ENCODE results near the gene HHIP.

The HHIP gene

GRCh38 chr4:144658015-144658567, 12.1 kb downstream of the HHIP start:
- no peak overlapping the region for H2AFZ ChIP-seq (ENCODE audit: low read depth)
- no peaks in the 10 kb centered on the region for H3K79me2 ChIP-seq (ENCODE audit: insufficient read depth, low read depth)
- no peak overlapping the region for H3K4me3 ChIP-seq (IDR thresholded peaks at IDR 0.05; ENCODE audit: insufficient read depth, low read depth, low read length)
- no peaks in the 10 kb centered on the region for H4K20me1 ChIP-seq (ENCODE audit: insufficient read depth)
- TF ChIP-seq CTCF (conservative IDR thresholded peaks at IDR 0.05; ENCODE audit: low read depth, low read length): no peak
- no peaks in the 10 kb centered on the region for H3K27me3 ChIP-seq (ENCODE audit: insufficient read depth, low read depth)
- no peak overlapping the region for H3K4me2 ChIP-seq
- H3K36me3 ChIP-seq (ENCODE audit: insufficient read depth): no peaks in the 10 kb centered on the region
- no peaks in the 10 kb centered on the region for H3K4me1 ChIP-seq (ENCODE audit: low read depth, poor library complexity, severe bottlenecking)
- no peak overlapping the region for H3K27ac ChIP-seq
- no peak overlapping the region for H3K9ac ChIP-seq

DNA sequence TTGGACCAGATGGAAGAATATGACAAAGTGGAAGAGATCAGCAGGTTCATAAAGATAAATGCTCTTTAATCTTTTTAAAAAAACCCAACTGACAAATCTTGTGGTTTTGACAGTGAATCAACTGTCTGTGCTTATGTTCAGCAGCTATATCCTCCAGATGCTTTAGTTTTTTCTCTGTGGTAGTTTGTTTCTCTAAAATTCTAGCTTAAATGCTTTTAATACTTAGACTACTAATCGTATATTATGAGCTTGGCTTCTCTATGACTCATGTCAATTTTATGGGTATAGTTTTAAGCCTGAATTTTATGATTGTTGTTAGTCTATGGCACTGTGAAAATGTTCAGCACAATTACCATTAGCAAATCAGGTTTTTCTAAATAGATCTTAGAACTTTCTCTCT, 12.9 kb downstream of the HHIP start:
- Histone ChIP-seq H3K9ac (no peak overlapping the region), H3K4me3 (IDR thresholded peaks at IDR 0.05; ENCODE audit: insufficient read depth, low read depth, low read length) (no peak overlapping the region), H3K27ac (no peak overlapping the region), H3K4me2 (no peak overlapping the region), H3K36me3 (ENCODE audit: insufficient read depth) (no peaks in the 10 kb centered on the region), H4K20me1 (ENCODE audit: insufficient read depth) (no peaks in the 10 kb centered on the region), H3K4me1 (ENCODE audit: low read depth, poor library complexity, severe bottlenecking) (no peaks in the 10 kb centered on the region), H2AFZ (ENCODE audit: low read depth) (no peak overlapping the region), H3K79me2 (ENCODE audit: insufficient read depth, low read depth) (no peaks in the 10 kb centered on the region), H3K27me3 (ENCODE audit: insufficient read depth, low read depth) (no peaks in the 10 kb centered on the region)
- TF ChIP-seq CTCF (conservative IDR thresholded peaks at IDR 0.05; ENCODE audit: low read depth, low read length): no peak

DNA sequence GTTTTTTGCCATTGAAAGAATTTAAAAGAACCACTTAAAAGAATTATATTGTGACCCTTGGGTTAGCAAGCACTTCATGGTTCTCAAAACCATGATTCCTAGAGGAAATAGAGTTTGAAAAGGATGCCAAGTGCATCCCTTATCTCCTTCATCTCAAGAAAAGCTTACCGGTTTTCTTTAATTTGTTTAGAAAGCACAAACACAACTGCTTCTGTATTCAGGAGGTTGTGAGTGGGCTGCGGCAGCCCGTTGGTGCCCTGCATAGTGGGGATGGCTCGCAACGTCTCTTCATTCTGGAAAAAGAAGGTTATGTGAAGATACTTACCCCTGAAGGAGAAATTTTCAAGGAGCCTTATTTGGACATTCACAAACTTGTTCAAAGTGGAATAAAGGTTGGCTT, 13.5 kb downstream of the HHIP start:
- Histone ChIP-seq H3K27me3 (ENCODE audit: insufficient read depth, low read depth) (no peaks in the 10 kb centered on the region), H3K36me3 (ENCODE audit: insufficient read depth) (no peaks in the 10 kb centered on the region), H3K4me2 (no peak overlapping the region), H3K4me1 (ENCODE audit: low read depth, poor library complexity, severe bottlenecking) (no peaks in the 10 kb centered on the region), H3K9ac (no peak overlapping the region), H4K20me1 (ENCODE audit: insufficient read depth) (no peaks in the 10 kb centered on the region), H2AFZ (ENCODE audit: low read depth) (no peak overlapping the region), H3K4me3 (IDR thresholded peaks at IDR 0.05; ENCODE audit: insufficient read depth, low read depth, low read length) (no peak overlapping the region), H3K27ac (no peak overlapping the region), H3K79me2 (ENCODE audit: insufficient read depth, low read depth) (no peaks in the 10 kb centered on the region)
- no peak for TF ChIP-seq CTCF (conservative IDR thresholded peaks at IDR 0.05; ENCODE audit: low read depth, low read length)

DNA sequence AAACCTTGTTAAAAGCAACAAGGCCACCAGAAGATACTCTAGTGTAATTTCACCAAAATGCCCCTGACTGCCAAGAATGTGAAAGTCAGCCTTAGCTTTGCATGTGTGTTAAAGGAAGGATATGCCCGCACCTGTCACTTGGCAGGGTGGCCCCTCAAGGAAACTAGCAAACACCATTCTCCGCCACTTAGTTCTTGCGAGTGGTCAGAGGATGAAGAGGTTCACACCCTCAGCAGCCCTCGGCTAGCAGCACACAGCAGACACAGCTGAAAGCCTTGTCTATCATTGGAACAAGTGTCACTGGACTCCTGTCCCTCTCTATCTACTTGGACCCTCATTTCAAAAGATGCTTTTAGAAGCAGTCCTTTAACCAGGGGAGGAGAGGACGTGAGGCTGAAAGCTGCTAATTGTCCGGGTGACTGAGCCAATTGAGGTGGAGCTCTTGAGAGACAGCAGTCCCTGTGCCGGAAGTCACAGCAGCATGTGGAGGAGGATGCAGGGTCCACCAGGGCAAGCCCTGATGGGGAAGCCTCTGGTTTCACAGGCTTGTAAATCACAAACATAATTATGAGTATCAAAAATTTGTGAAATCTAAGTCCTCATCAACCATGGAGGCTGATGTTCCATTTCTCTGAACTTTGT, 18.0 kb downstream of the HHIP start:
- no peak overlapping the region for H3K27ac ChIP-seq
- no peak for TF ChIP-seq CTCF (conservative IDR thresholded peaks at IDR 0.05; ENCODE audit: low read depth, low read length)
- H3K36me3 ChIP-seq (ENCODE audit: insufficient read depth): no peaks in the 10 kb centered on the region
- H3K4me2 ChIP-seq: no peak overlapping the region
- no peaks in the 10 kb centered on the region for H3K79me2 ChIP-seq (ENCODE audit: insufficient read depth, low read depth)
- no peak overlapping the region for H3K9ac ChIP-seq
- H2AFZ ChIP-seq (ENCODE audit: low read depth): no peak overlapping the region
- H3K27me3 ChIP-seq (ENCODE audit: insufficient read depth, low read depth): no peaks in the 10 kb centered on the region
- H4K20me1 ChIP-seq (ENCODE audit: insufficient read depth): no peaks in the 10 kb centered on the region
- H3K4me3 ChIP-seq (IDR thresholded peaks at IDR 0.05; ENCODE audit: insufficient read depth, low read depth, low read length): no peak overlapping the region
- H3K4me1 ChIP-seq (ENCODE audit: low read depth, poor library complexity, severe bottlenecking): no peaks in the 10 kb centered on the region
